Activated CD4-positive, alpha-beta T cell treated with anti-CD3 and anti-CD28 coated beads for 24 hours (primary cell): ENCODE results near the gene ZNF417.
"Not testable (repeated sequence)": the region's sequence is repeated elsewhere in the genome, so short reads cannot be mapped to it uniquely, and the experiment has no call there.

Experiments used
- DNase-seq, 2 donors: peaks; one replicate each; pipeline ENCODE4 v3.0.0-alpha.2; 2020; ENCODE audit warnings: low read depth in 2 of 2

Gene ZNF417

GRCh38 chr19:57916168-57916995 lies at the start of gene ZNF417:
ZNF417 (minus strand) TSS chr19:57916592; CDS start chr19:57916411, 181 bp downstream.
- DNase-seq, result peak; percentile 54 to 67

- DNase-seq, result no peak
Measured at GRCh38 chr19:57964761-57965160, 48.4 kb upstream of the ZNF417 start.

- DNase-seq, result no peak
Measured at GRCh38 chr19:57961785-57962184, 45.4 kb upstream of the ZNF417 start.

GRCh38 chr19:57954996-57955395 lies 38.6 kb upstream of the ZNF417 start:
- no peak for DNase-seq

GRCh38 chr19:57949702-57950101 lies 33.3 kb upstream of the ZNF417 start:
- no peak for DNase-seq

GRCh38 chr19:57949296-57949695 lies 32.9 kb upstream of the ZNF417 start:
- DNase-seq, result no peak

- peak; percentile 82 to 84 for DNase-seq
Measured at GRCh38 chr19:57947419-57948134, 31.2 kb upstream of the ZNF417 start, which contains the start of gene ZNF256. ZNF256 (minus strand) TSS chr19:57947706; CDS start chr19:57947474, 232 bp downstream.

DNA sequence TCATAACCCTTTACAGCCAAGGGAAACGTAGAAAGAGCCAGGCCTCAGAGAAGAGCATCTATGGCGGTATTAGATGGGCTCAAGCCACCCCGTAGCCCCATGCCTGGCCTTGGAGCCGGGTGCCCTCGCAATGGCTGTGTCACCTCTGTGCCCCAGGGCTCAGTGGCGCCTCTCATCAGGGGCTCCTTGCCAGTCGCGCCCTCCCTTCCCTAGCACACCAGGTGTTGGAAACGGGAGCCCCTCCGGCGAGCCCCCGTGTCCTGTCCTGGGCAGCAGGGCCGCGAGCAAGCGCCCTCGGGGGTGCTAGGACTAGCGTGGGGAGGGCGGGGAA lies 30.7 kb upstream of the ZNF417 start:
- DNase-seq, result no peak

- no peak for DNase-seq
Measured at GRCh38 chr19:57946316-57946715, 29.9 kb upstream of the ZNF417 start.

- no peak for DNase-seq
Measured at GRCh38 chr19:57941593-57941992, 25.2 kb upstream of the ZNF417 start.

- DNase-seq, result no peak
Measured at GRCh38 chr19:57935731-57936130, 19.3 kb upstream of the ZNF417 start.

DNA sequence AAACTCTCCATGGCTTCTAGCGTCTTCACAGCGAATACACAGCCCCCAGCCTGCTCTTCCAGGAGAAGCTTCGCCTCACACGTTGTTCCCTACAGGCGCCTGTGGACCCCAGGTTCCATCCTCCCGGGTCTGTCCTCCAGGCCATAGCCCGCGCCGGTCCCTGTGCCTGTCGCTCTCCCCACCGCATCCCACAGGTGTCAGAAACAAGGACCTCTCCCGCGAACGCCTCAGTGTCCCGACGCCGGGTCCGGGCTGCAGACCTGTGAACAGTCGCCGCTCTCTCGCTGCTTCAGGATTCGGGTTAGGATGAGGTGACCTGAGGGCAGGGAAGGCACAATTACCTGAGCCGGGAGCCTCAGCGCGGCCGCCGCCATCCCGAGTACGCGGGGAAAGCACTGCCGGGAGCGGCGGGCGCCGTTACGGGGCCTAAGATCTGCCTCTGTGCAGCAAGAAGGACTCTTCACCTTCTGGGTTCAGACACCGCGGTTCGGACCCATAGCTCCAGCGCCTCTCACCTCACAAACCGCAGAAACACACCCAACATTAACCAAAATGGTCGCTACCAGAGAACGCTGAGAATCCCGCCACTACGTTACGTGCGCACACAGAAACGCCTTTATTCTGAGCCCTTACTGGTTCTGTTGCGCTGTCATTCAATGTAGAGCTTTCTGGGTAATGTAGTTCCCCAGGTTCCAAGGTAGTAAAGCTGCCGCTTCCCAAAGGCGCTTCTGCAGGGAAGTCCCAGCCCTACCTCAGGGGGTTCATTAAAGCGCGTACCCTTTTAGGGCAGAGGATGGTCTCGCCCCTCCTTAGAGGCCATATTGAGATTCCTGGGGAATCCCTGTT lies 18.7 kb upstream of the ZNF417 start, which contains the start of gene ZNF418:
Gene ZNF418, minus strand, starts transcription at position 583 of the 846 bp plus-strand sequence. CDS start 1,580 bp downstream, outside the sequence.
- peak in 1 of 2 donors; percentile 10 for DNase-seq

DNA sequence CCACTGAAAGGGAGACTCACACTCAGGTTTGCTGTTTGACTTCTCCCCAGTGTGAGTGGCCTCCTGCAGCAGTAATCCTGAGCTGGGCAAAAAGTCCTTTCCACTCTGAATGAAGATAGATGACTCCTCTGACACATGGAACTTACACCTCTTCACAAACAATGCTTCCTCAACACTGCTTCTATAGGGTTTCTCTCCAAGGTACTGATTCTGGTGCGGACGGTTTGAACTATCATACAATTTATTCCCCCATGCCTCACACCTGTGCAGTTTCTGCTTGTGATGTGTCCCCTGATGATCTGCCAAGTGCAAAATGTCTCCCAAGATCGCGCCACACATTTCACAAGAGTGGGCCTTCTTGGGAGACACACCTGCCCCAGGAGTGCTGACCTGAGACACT lies 11.2 kb upstream of the ZNF417 start:
- no peak for DNase-seq

DNA sequence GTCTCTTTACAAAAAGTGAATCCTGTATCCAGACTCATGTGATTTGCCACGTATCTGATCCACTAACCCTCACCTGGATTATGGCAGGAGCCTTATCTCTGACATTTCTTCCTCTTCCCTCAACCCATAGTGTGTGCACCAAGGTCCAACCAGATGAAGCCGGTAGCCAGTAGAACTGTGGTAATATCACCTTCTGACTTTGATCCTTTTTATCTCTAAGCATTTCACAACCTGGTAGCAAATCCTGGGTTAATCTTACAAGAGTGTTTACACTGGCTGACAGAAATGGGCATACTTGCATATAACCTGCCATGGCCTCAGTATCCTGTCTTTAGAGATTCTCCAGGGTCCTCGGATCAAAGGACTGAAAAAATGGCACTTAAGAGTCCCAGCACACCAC lies 1.9 kb downstream of the ZNF417 start:
- no peak for DNase-seq

GRCh38 chr19:57907394-57907793 lies 9.0 kb downstream of the ZNF417 start:
- DNase-seq, result no peak

GRCh38 chr19:57905258-57905657 lies 11.1 kb downstream of the ZNF417 start:
- no peak for DNase-seq

GRCh38 chr19:57903618-57904184 lies 12.7 kb downstream of the ZNF417 start:
- DNase-seq, result no peak

DNA sequence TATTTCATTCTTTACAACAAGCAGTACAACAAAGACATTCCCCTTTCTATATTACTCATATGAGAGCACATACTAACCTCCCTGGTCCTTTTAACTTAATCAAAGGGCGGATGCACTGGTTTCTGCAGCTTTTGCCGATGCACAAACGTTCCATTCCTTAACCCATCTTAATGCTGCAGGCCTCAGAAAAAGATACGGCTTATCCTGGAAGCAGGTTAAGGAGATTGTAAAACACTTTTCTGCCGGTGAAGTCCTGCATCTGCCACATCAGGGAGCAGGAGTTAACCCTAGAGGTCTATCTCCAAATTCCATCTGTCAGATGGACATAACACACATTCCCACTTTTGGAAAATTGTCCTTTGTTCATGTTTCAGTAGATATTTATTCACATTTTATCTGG lies 16.1 kb downstream of the ZNF417 start:
- no peak for DNase-seq

DNA sequence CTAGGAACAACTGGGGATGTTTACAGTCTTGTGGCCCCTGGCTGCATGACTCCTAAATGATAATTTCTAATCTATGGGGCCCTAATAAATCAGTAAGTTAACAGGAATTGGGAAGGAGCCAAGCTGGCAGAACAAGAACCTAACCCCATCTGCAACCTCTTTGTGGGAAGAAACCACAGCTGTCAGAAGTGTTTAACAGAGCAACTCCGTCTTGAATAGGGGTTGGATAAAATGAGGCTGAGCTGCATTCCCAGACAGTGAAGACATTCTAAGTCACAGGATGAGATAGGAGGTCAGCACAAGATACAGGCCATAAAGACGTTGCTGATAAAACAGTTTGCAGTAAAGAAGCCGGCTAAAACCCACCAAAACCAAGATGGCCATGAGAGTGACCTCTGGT lies 25.7 kb downstream of the ZNF417 start:
- not testable (repeated sequence) for DNase-seq

DNA sequence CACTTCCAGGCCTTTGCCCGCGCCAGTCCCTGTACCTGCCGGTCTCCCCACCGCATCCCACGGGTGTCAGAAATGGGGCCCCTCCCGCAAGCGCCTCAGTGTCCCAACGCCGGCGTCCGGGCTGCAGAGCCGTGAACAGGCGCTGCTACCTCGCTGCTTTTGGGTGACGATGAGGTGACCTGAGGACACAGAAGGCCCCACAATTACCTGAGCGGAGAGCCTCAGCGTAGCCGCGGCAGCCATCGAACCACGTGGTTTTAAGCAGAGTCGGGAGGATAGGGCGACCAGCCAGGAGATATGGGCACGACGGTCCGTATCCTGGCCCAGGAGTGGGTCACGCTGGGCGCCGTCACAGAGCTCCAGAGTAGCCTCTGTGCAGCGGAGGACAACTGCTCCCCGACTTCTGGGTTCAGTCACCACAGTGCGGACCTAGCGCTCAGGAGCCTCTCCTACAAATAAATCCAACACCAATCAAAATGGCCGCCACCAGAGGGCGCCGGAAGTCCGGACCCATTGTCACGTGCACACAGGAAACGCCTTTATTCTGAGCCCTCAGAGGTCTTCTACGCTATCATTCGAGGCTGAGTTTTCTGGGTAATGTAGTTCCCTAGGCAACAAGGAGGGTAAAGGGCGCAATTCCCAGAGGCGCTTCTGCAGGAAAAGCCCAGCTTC lies 27.7 kb downstream of the ZNF417 start, which contains the start of gene ZNF814:
Gene ZNF814, minus strand, starts transcription at position 478 of the 672 bp plus-strand sequence. Its CDS starts 235 bp downstream, at position 243.
- peak; percentile 58 to 70 for DNase-seq

DNA sequence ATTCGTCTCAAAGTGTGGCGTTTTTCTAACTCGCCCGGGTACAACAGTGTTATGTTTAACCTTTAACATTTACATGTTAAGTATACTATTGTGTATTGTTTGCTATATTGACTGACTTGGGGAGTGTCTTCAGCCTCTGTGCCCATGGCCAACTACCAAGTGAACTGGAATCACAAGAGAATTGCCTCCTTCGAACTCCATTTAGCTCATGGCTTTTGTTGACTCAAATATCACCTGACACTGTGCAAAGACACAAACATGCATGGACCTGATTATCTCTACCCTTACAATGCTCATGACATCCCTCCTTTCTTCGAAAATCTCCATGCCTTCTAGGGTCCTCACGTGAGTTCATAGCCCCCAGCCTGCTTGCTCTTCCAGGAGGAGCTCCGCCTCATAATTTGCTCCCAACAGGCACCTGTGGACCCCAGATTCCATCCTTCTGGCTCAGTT lies 28.3 kb downstream of the ZNF417 start:
- DNase-seq, result no peak
